Neural crest cell (in vitro differentiated cells): ENCODE measurements around the gene LRRC8B. TPM values are rescaled to one million over a fixed set of nuclear protein-coding genes. Genes with fewer than 3 reads are reported as not detected.
A peak's percentile ranks its signal among the peaks of the same experiment; 100 is the strongest.

ENCODE experiments used
- DNase-seq: peaks from one replicate; pipeline ENCODE4 v3.0.0; 2021; ENCODE audit warnings: low read depth, mixed read lengths, low spot score
- H3K27ac Mint-ChIP-seq: one replicate; pipeline ENCODE4 v1.8.0; 2021; ENCODE audit warnings: mild to moderate bottlenecking, mixed read lengths; ENCODE audit not compliant: unreplicated experiment
- H3K27me3 Mint-ChIP-seq: 2 replicates; pipeline ENCODE4 v1.8.0; 2021; ENCODE audit warnings: low read depth, mild to moderate bottlenecking, mixed read lengths
- H3K36me3 Mint-ChIP-seq: 2 replicates; pipeline ENCODE4 v1.8.0; 2021; ENCODE audit warnings: low read depth, mild to moderate bottlenecking, mixed read lengths
- H3K4me1 Mint-ChIP-seq: 2 replicates; pipeline ENCODE4 v1.8.0; 2021; ENCODE audit warnings: mixed read lengths
- H3K4me3 Mint-ChIP-seq: one replicate; pipeline ENCODE4 v1.8.0; 2021; ENCODE audit warnings: mild to moderate bottlenecking, mixed read lengths
- H3K9me3 Mint-ChIP-seq: 2 replicates; pipeline ENCODE4 v1.8.0; 2021; ENCODE audit warnings: mixed read lengths
- CTCF ChIP-seq: fragments of 200-600 bp; sonication (generic); conservative IDR thresholded peaks from 2 replicates; pipeline ENCODE4 v1.5.0; 2021; ENCODE audit warnings: antibody characterized with exemption, mild to moderate bottlenecking
- total RNA-seq: library from RNA; stranded (reverse); gene quantifications from 2 replicates; pipeline ENCODE4 v1.2.1, GENCODE V29; 2021

LRRC8B gene
- total RNA-seq, 1 donor from 2014 or later, result 21.7 TPM

GRCh38 chr1:89594096-89594740, 69.6 kb downstream of the LRRC8B start:
- H3K4me3 Mint-ChIP-seq, result no peak overlapping the region
- H3K36me3 Mint-ChIP-seq, result no peaks in the 10 kb centered on the region
- no peaks in the 10 kb centered on the region for H3K9me3 Mint-ChIP-seq
- no peak for DNase-seq
- TF ChIP-seq CTCF, result no peak
- H3K27me3 Mint-ChIP-seq, result no peaks in the 10 kb centered on the region
- H3K27ac Mint-ChIP-seq, result no peak overlapping the region
- peaks cover 6% of the 10 kb centered on the region for H3K4me1 Mint-ChIP-seq

- no peak overlapping the region for H3K4me3 Mint-ChIP-seq
- no peaks in the 10 kb centered on the region for H3K27me3 Mint-ChIP-seq
- no peak for TF ChIP-seq CTCF
- no peak for DNase-seq
- no peaks in the 10 kb centered on the region for H3K36me3 Mint-ChIP-seq
- H3K4me1 Mint-ChIP-seq, result peaks cover 6% of the 10 kb centered on the region
- H3K27ac Mint-ChIP-seq, result no peak overlapping the region
- H3K9me3 Mint-ChIP-seq, result no peaks in the 10 kb centered on the region
These were observed 72.1 kb downstream of the LRRC8B start for GRCh38 chr1:89596698-89597097.

GRCh38 chr1:89598450-89599331, 74.1 kb downstream of the LRRC8B start:
- Mint-ChIP-seq H3K36me3 (no peaks in the 10 kb centered on the region), H3K4me3 (no peak overlapping the region), H3K27ac (no peak overlapping the region), H3K9me3 (no peaks in the 10 kb centered on the region), H3K27me3 (no peaks in the 10 kb centered on the region), H3K4me1 (peaks cover 6% of the 10 kb centered on the region)
- TF ChIP-seq CTCF, result peak; percentile 78
- no peak for DNase-seq

GRCh38 chr1:89599332-89599630, 74.7 kb downstream of the LRRC8B start:
- Mint-ChIP-seq H3K27me3 (no peaks in the 10 kb centered on the region), H3K9me3 (no peaks in the 10 kb centered on the region), H3K4me3 (no peak overlapping the region), H3K4me1 (peaks cover 6% of the 10 kb centered on the region), H3K27ac (no peak overlapping the region), H3K36me3 (no peaks in the 10 kb centered on the region)
- no peak for DNase-seq
- TF ChIP-seq CTCF, result peak; percentile 36

GRCh38 chr1:89600451-89601224, 76.0 kb downstream of the LRRC8B start:
- Mint-ChIP-seq H3K36me3 (no peaks in the 10 kb centered on the region), H3K27me3 (no peaks in the 10 kb centered on the region), H3K4me3 (no peak overlapping the region), H3K27ac (no peak overlapping the region), H3K9me3 (no peaks in the 10 kb centered on the region), H3K4me1 (peaks cover 6% of the 10 kb centered on the region)
- no peak for TF ChIP-seq CTCF
- DNase-seq, result no peak
